Posterior vena cava (tissue), 2 donors: ENCODE measurements around the gene PPARG. TPM values are rescaled to one million over a fixed set of nuclear protein-coding genes. Genes with fewer than 3 reads are reported as not detected.
A peak's percentile ranks its signal among the peaks of the same experiment; 100 is the strongest.
"Not testable (repeated sequence)": the region's sequence is repeated elsewhere in the genome, so short reads cannot be mapped to it uniquely, and the experiment has no call there.

Experiments used
- DNase-seq: peaks from one replicate; pipeline ENCODE4 v3.0.0-alpha.2; 2020; ENCODE audit warnings: low spot score
- intact Hi-C, 2 donors: fragments of 100-400 bp; cut with DNase I; formaldehyde crosslinking; loops; one replicate each; pipeline versions ENCODE4 v1.14.1 to v1.14.2; 2022 to 2023
- total RNA-seq, 2 donors: library from RNA; stranded (reverse); fragmentation: NEBNext Ultra II Directional; extraction: Animal tissue kit (Norgen Biotek cat#: 25700); gene quantifications; one replicate each; pipeline ENCODE4 v1.2.1, GENCODE V29; 2021
- donor health status: DM: yes; HTN: yes; CAD: no.
- donor health status: DM: yes; HTN: yes; CAD: no.

PPARG gene
- total RNA-seq, 2 donors from 2014 or later, result 11.2 to 15.4 TPM

GRCh38 chr3:12446298-12446697 lies 157.4 kb downstream of the PPARG start:
- DNase-seq, result peak; percentile 8
- intact Hi-C loops, result no loop called here

- peak; percentile 19 for DNase-seq
- intact Hi-C loops, result no loop called here
Measured at GRCh38 chr3:12447075-12447474, 158.2 kb downstream of the PPARG start.

GRCh38 chr3:12448404-12449202 lies 159.7 kb downstream of the PPARG start:
- DNase-seq, result peak; percentile 10
- intact Hi-C loops, result not testable (repeated sequence)

GRCh38 chr3:12449889-12450682 lies 161.2 kb downstream of the PPARG start:
- intact Hi-C loops, result no loop called here
- DNase-seq, result peak; percentile 16

GRCh38 chr3:12451481-12451880 lies 162.6 kb downstream of the PPARG start:
- intact Hi-C loops, result no loop called here
- peak; percentile 36 for DNase-seq

- intact Hi-C loops, result no loop called here
- no peak for DNase-seq
Measured at GRCh38 chr3:12451960-12452359, 163.1 kb downstream of the PPARG start.

- peak; percentile 42 for DNase-seq
Measured at GRCh38 chr3:12452361-12453330, 163.8 kb downstream of the PPARG start.

GRCh38 chr3:12454076-12454815 lies 165.4 kb downstream of the PPARG start:
- intact Hi-C loops, result no loop called here
- peak; percentile 12 for DNase-seq

More at GRCh38 chr3:12452361-12453330, 163.8 kb downstream of the PPARG start:
- intact Hi-C loops, result no loop called here

GRCh38 chr3:12454816-12455121 lies 165.9 kb downstream of the PPARG start:
- no peak for DNase-seq

GRCh38 chr3:12455740-12456139 lies 166.9 kb downstream of the PPARG start:
- intact Hi-C loops, result loop anchor here in 1 of 2 donors (2.0 kb wide), 1 partner anchor 377 kb away; no protein-coding TSS in a partner anchor
- DNase-seq, result peak; percentile 15

More at GRCh38 chr3:12454816-12455121, 165.9 kb downstream of the PPARG start:
- intact Hi-C loops, result no loop called here

GRCh38 chr3:12456441-12456840 lies 167.6 kb downstream of the PPARG start:
- DNase-seq, result peak; percentile 40
- intact Hi-C loops, result loop anchor here in 1 of 2 donors (2.0 kb wide), 1 partner anchor 378 kb away; no protein-coding TSS in a partner anchor

GRCh38 chr3:12457380-12457779 lies 168.5 kb downstream of the PPARG start:
- peak; percentile 20 for DNase-seq
- intact Hi-C loops, result loop anchor here in 1 of 2 donors (2.0 kb wide), 1 partner anchor 379 kb away; no protein-coding TSS in a partner anchor

GRCh38 chr3:12458901-12459300 lies 170.0 kb downstream of the PPARG start:
- intact Hi-C loops, result no loop called here
- peak; percentile 67 for DNase-seq

GRCh38 chr3:12460127-12460526 lies 171.3 kb downstream of the PPARG start:
- peak; percentile 13 for DNase-seq
- intact Hi-C loops, result no loop called here

GRCh38 chr3:12461097-12461649 lies 172.3 kb downstream of the PPARG start:
- no peak for DNase-seq
- intact Hi-C loops, result no loop called here

GRCh38 chr3:12462159-12462947 lies 173.5 kb downstream of the PPARG start:
- no peak for DNase-seq

GRCh38 chr3:12463686-12464085 lies 174.8 kb downstream of the PPARG start:
- DNase-seq, result peak; percentile 28
- intact Hi-C loops, result no loop called here

More at GRCh38 chr3:12462159-12462947, 173.5 kb downstream of the PPARG start:
- intact Hi-C loops, result no loop called here
